ENCODE results near the gene CNKSR3.

Gene CNKSR3

DNA sequence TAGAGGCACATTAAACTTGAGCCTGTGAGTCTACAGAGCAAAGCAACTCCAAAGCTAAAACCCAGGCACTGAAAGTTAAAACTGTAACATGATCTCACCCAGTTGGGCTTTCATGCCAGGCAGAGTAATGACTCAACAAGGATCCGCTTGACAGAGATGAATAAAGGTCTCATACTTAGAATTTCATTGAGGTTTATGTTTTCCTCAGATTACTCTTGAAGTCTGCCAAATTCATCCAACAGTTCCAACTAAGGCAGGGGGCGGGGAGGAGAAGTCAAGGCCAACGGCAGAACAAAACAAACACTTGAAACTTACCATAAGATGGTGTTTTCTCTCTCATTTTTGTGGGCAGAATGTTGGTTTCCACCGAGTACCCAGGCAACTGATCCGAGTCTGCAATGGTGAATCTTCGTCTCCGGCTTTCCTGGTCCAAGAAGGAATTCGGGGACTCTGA, 99.8 kb downstream of the CNKSR3 start:
- DNase-seq = peak; percentile 77

- DNase-seq = no peak
Observed at GRCh38 chr6:154408891-154409500, 101.5 kb downstream of the CNKSR3 start.

GRCh38 chr6:154407440-154407839, 103.0 kb downstream of the CNKSR3 start:
- no peak for DNase-seq

DNA sequence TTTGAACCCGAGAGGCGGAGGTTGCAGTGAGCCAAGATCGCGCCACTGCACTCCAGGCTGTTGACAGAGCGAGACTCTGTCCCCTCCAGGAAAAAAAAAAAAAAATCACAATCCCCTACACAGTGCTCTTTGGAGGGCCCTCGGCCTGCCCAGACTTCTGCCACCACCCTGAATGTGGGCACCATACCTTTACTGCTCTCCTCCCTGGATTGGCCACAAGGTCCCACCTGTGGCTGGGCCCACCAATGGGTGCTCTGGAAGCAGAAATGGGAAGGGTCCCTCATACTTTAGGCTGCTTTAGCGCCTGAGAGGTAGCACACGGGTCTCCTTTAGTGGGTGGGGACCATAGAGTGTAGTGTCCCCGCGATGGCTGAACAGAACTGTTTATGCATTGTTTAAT, 103.6 kb downstream of the CNKSR3 start:
- DNase-seq = no peak

DNA sequence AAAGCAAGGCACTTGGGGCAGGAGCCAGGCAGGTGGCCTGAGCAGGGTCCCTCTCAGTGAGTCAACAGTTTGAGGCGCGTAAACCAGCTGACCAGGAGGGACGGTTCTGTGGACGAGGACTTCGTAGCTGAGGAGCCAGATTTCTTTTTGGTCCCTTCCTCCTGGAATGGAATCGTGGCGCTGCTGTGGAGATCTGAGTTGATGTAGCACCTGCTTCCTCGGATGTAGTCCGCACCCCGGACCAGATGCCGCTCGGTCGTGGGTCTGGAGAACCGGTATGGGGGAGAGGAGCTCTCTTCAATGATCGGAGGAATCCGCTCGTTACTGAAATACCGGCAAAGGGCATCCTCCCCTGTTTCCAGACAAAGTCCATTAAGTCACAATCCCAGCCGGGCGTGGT, 104.2 kb downstream of the CNKSR3 start:
- no peak for DNase-seq

DNA sequence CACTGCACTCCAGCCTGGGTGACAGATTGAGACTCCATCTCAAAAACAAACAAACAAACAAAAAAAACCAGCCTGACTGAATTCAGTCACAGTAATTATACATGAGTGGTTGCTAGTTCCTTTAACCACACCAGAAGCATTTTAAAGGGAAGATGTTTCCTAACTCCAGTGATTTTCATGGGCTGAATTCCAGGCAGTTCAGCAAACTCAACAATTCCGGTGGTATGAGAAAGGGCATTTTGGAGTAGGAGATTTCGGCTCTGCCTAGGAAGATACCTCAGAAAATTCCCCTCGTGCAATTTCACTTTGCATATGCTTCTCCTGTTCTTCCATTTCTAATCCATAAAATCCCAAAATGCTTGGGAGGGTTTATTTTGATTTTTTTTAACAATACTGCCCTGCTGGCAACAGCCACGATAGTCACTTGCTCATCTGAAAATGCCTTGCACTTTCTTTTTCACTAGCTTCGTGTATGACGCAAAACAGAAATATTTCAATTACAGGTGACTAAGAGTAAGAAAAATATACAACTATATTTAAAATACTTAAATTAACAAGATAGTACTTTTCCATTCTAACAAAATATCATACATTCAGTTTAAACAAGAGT, 105.6 kb downstream of the CNKSR3 start:
- DNase-seq = no peak

- DNase-seq = no peak
Observed at GRCh38 chr6:154403788-154404187, 106.7 kb downstream of the CNKSR3 start.

GRCh38 chr6:154402081-154402780, 108.3 kb downstream of the CNKSR3 start:
- DNase-seq = no peak

DNA sequence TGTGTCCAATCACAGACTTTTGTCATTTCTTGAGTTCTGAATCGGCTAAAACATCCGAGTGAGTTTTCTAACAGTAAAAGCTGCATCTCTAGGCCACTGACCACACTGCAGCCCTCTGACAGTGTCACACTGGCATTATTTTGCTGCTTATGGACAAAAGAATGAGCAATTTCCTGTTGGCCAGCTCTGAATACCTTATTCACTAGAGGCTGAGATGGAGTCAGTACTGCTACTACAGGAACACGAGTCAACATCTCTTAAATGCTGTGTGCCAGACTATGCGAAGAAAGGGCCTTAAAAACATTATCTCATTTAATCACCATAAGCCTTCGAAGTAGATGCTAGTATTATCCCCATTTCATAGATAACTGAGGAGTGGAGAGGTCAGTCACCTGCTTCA, 111.4 kb downstream of the CNKSR3 start:
- no peak for DNase-seq

DNA sequence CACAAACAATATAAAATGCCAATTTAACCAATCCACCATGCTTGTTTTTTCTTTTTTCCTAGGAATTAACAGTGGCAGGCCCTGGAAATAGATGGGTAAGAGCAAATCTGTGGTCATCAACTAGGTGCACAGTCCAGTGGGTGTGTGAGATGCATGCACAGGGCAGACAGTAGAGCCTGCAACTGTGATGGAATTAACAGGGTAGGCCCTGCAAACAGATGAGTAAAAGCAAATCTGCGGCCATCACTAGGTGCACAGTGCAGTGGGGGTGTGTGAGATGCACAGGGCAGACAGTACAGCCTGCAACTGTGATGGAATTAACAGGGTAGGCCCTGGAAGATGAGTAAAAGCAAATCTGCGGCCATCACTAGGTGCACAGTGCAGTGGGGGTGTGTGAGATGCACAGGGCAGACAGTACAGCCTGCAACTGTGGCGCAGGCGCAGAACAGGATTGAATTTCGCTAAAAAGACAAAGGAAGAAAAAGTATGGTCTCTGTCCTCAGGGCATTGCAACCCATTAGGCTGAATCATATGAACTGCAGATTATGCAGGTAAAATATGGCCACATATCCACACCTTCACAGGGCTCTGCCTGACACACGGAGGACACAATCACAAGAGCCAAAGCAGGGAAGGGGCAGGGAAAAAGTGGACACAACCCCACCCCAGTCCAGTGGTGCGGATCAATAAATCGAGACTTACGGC, 112.8 kb downstream of the CNKSR3 start:
- no peak for DNase-seq

DNA sequence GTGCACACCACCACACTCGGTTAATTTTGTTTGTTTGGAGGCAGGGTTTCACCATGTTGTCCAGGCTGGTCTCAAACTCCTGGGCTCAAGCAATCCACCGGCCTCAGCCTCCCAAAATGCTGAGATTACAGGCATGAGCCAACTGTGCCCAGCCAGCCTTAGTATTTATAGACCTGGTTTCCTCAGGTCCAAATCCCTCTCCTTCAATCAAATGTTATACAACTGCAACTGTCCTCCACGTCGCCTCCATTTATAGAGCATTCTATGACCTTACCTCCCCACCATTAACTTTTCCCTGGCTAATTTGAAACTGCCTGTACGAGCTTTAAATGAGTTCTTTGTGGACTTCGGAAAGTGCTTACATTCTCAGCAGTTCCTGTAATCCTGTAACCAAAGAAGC, 114.6 kb downstream of the CNKSR3 start:
- no peak for DNase-seq

DNA sequence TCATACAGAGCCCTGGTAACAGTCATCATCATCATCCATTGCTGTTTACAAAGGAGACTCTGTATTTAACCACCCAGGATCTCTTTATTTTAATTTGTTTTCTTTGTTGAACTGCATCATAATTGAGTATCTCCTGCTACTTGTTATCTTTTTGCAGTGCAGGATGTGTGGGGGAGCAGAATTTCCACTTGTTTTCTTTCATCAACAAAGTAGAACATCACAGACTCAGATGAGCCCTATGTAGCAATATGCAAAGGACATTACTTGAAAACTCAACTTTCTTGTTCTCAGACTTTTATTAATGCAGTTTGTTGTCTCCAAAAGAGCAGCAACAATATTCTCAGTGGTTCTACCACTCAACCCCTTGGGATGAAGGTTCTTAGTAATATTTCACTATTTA, 115.2 kb downstream of the CNKSR3 start:
- no peak for DNase-seq

- DNase-seq = no peak
Observed at GRCh38 chr6:154394571-154394970, 115.9 kb downstream of the CNKSR3 start.

DNA sequence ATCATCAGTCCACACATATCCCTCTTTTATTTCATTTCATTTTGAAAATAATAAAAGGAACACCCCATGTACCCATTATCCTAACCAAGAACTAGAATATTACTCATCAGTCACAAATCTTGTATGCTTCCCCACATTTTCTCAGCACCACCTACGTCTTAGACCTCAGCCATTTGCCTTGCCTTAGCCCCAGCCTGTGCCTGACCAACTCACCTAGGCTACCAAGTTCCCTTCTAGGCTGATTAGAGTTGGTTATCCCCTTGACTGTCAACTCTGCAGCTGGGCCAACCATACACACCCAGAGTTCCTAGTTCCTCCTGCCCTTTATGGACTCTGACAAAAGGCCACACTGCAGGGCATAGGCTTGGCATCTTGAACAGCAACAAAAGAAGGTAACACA, 120.5 kb downstream of the CNKSR3 start:
- no peak for DNase-seq

DNA sequence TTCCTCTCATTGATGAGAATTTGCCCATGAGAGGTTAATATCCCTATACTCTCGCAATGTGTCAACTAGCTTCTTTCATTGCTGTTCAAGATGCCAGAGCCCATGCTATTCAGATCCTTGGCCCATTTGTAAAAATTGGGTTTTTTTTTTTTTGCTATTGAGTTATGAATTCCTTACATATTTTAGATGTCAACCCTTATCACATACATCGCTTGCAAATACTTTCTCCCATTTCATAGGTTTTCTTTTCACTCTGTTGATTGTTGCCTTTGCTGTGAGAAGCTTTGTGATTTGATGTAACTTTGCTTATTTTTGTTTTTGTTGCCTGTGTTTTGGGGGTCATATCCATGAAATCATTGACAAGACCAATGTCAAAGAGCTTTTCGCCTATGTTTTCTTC, 121.7 kb downstream of the CNKSR3 start:
- no peak for DNase-seq

GRCh38 chr6:154386848-154387717, 123.4 kb downstream of the CNKSR3 start:
- no peak for DNase-seq

DNA sequence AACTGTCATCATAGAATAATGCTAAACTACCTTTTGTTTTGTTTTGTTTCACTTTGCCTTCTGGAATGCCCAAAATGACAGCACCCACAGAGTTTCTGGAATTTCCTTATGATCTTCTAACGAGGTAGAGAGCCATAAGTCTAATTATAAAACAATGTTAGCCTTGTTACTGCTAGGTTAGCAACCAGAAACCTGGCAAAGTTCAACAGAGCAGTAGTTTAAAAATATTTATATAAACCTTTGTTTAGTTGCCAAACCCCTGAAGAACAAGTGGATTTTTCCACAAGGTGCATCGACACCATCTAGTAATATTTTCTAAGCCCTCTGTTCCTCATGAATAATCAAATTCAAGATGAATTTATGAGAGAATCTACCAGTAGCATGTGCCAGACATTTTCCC, 126.3 kb downstream of the CNKSR3 start:
- no peak for DNase-seq

GRCh38 chr6:154383273-154383672, 127.2 kb downstream of the CNKSR3 start:
- no peak for DNase-seq

DNA sequence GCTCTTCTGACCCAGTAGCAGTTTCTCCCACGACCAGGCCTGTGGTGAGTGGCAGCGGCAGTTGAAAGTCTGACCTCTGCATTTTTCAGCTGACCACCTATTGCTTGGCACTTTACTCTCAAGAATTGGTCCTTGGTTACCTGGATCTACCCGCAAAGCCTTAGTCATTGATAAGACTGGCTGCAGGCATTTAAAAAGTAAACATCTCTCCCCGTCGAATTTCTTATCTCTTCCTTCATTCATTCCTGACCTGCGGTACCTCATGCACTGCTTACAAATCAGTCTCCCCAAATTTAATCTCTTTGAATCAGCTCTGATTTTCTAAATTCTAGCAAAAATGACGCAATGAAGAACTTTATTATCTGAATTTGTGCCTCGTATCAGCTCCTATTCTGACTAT, 127.7 kb downstream of the CNKSR3 start:
- no peak for DNase-seq

- DNase-seq = no peak
Observed at GRCh38 chr6:154381548-154381947, 128.9 kb downstream of the CNKSR3 start.

DNA sequence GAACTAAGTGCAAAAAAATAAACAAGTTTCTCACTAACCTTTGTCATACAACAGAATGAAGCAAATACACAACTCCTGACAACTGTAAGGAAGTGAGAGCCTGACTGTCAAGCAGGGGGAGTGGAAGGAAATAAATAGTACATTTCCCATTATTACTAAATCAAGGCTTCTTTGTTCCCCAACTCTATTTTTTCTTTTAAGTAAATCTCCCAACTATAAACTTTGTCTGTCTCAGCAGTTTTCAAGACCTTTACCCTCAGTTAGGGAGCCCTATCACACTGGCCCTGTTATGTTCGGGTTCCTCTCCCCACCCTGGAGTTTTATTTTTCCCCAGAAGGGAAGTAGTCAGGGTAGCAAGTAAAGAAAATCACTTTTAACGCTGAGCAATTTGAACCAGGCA, 129.7 kb downstream of the CNKSR3 start:
- no peak for DNase-seq

DNA sequence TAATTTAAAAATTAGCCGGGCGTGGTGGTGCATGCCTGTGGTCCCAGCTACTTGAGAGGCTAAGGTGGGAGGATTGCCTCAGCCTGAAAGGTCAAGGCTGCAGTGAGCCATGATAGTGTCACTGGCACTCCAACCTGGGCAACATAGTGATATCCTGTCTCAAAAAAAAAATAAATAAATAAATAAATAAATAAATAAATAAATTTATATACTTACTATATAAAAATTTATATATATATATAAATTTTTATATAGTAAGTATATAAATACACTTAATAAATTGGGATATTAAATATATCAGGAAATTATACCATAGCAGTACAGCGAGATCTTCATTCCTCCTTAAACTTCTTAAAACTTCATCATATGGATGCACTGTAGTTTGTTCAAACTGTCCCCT, 130.9 kb downstream of the CNKSR3 start:
- no peak for DNase-seq

DNA sequence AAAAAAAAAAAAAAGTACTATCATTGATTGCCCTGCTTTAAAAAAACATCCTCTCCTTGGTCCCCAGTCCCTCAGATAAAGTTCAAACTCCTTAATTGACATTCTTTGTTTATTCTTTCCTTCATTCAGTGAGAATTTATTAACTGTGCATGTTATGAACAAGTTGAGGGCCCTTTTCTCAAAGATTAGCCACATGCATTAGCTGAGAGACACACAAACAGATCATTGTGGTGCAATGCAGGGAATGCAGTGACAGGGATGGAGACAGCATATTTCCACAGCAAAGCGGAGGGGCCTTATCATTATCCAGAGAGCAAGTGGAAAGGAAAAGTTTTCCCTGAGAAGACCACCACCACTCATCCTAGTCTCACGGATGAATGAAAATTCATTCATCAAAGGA, 132.0 kb downstream of the CNKSR3 start:
- no peak for DNase-seq

Measured in NCI-H187 treated with DMSO at 0.1 percent for 48 hours (cell line).